Right atrium auricular region (tissue), 2 donors: Measurements from ENCODE around the gene ANK2. TPM values are rescaled to one million over a fixed set of nuclear protein-coding genes. Genes with fewer than 3 reads are reported as not detected.

ENCODE experiments used
- DNase-seq: peaks from one replicate; pipeline ENCODE4 v3.0.0-alpha.2; 2019; ENCODE audit warnings: low spot score
- H3K27ac ChIP-seq, 2 donors: fragments of 200-600 bp; sonication (generic); 1 replicate in 1 of 2; 2 replicates in 1 of 2; pipeline ENCODE4 v1.5.1; 2016 to 2019
- H3K27me3 ChIP-seq, 2 donors: fragments of 200-600 bp; sonication (generic); one replicate each; pipeline versions ENCODE4 v1.5.1 to v1.6.0; 2017 to 2019
- H3K36me3 ChIP-seq: fragments of 200-600 bp; sonication (generic); one replicate; pipeline ENCODE4 v1.5.1; 2016
- H3K4me1 ChIP-seq, 2 donors: fragments of 200-600 bp; sonication (generic); one replicate each; pipeline versions ENCODE4 v1.5.1 to v1.6.0; 2017 to 2019
- H3K4me3 ChIP-seq, 2 donors: fragments of 200-600 bp; sonication (generic); 1 replicate in 1 of 2; 2 replicates in 1 of 2; pipeline ENCODE4 v1.5.1; 2017 to 2019; ENCODE audit warnings: mild to moderate bottlenecking in 1 of 2, moderate library complexity in 1 of 2
- H3K9me3 ChIP-seq, 2 donors: fragments of 200-600 bp; sonication (generic); one replicate each; pipeline ENCODE4 v1.5.1; 2019
- total RNA-seq, 2 donors: library from RNA; depleted of rRNA; stranded (reverse); fragments of >200 nt; gene quantifications; one replicate each; pipeline ENCODE4 v1.1.0, GENCODE V29; 2016
- TF ChIP-seq, protein P1 (sequence below), 2 donors: fragments of 200-600 bp; sonication (generic); IDR thresholded peaks; one replicate each; pipeline ENCODE4 v1.5.1; 2019; ENCODE audit warnings: antibody characterized with exemption in 2 of 2

ANK2 gene
- total RNA-seq, 2 donors from 2014 or later, result 169 to 332 TPM

DNA sequence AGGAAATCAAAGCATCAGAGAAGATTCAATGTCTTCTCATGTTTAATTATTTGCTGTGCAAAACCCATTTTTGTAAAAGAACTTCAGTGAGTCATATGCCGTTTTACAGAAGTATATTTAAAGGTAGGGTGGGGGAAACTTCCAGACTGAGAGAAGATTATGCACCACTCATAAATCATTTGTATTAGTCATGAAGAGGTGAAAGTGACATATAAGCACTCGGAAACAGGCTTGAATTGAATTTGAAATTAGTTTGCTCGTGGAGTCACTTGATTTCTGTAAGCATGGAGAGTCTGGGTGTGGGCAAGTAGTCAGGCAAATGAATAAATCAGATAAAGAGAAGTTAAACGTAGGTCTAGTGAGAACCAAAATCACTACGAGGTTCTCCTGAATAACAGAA lies 335.1 kb downstream of the ANK2 start:
- H3K4me3 ChIP-seq, result no peak overlapping the region
- no peak for DNase-seq
- peaks cover 10% of the 10 kb centered on the region for H3K36me3 ChIP-seq
- no peaks in the 10 kb centered on the region for H3K27me3 ChIP-seq
- H3K9me3 ChIP-seq, result no peaks in the 10 kb centered on the region
- H3K4me1 ChIP-seq, result peaks cover 0 to 29% of the 10 kb centered on the region in 2 donors
- TF ChIP-seq, protein P1, sequence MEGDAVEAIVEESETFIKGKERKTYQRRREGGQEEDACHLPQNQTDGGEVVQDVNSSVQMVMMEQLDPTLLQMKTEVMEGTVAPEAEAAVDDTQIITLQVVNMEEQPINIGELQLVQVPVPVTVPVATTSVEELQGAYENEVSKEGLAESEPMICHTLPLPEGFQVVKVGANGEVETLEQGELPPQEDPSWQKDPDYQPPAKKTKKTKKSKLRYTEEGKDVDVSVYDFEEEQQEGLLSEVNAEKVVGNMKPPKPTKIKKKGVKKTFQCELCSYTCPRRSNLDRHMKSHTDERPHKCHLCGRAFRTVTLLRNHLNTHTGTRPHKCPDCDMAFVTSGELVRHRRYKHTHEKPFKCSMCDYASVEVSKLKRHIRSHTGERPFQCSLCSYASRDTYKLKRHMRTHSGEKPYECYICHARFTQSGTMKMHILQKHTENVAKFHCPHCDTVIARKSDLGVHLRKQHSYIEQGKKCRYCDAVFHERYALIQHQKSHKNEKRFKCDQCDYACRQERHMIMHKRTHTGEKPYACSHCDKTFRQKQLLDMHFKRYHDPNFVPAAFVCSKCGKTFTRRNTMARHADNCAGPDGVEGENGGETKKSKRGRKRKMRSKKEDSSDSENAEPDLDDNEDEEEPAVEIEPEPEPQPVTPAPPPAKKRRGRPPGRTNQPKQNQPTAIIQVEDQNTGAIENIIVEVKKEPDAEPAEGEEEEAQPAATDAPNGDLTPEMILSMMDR (IDR thresholded peaks at IDR 0.05), result no peak
- peak overlapping the region in 1 of 2 donors; percentile 63 for H3K27ac ChIP-seq

DNA sequence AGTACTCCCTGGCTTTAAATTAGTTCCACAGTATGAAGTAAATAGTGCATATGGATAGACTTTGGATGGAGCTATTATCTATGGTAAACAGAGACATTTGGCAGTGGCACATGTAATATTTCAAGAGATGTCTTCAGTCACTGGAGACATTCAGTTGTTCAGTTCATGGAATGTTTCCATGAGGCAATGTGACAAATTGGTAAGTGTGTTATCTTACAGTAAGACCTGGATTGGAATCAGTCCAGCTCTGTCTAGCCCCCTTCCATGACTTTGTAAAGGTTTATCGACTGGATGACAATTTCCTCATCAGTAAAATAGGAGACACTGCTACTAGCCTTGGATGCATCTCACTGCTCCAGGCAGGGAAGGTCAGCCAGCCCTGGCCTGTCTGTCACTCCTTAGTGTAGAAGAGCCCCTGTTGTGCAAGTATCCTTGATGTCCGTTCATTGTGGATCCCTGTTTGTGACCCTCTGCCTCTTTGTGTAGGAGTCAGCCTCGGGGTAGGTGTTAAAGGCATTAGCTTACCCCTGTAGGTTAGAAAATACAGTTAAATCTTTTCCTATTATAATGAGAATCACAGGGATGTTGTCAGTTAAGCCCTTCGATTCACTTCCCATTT lies 335.9 kb downstream of the ANK2 start:
- TF ChIP-seq, protein P1 (IDR thresholded peaks at IDR 0.05), result no peak
- Histone ChIP-seq H3K27ac (no peak overlapping the region), H3K36me3 (peaks cover 9% of the 10 kb centered on the region)

DNA sequence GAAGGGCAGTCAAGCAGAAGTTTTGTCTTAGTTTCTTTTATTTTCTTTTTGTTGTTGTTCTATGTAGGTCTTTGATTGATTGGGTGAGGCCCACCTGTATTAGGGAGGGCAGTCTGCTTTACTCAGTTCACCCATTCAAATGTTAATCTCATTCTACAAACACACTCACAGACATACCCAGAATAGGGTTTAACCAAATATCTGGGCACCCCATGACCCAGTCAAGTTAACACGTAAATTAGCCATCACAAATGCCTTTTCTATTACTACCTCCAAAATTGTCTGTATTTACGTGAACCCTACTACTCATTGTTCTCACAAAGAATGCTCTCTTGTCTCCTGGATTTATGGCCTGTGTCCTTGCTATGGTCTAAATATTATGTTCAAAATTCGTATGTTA lies 339.7 kb downstream of the ANK2 start:
- Histone ChIP-seq H3K4me1 (peaks cover 0 to 9% of the 10 kb centered on the region in 2 donors), H3K4me3 (no peak overlapping the region), H3K36me3 (no peaks in the 10 kb centered on the region), H3K9me3 (no peaks in the 10 kb centered on the region), H3K27me3 (no peaks in the 10 kb centered on the region), H3K27ac (no peak overlapping the region)
- no peak for DNase-seq
- TF ChIP-seq, protein P1 (IDR thresholded peaks at IDR 0.05), result no peak

More for the DNA sequence above, 335.9 kb downstream of the ANK2 start:
- H3K4me1 ChIP-seq, result peaks cover 0 to 29% of the 10 kb centered on the region in 2 donors
- no peak for DNase-seq
- no peak overlapping the region for H3K4me3 ChIP-seq
- no peaks in the 10 kb centered on the region for H3K27me3 ChIP-seq
- H3K9me3 ChIP-seq, result no peaks in the 10 kb centered on the region

GRCh38 chr4:113390850-113391249 lies 341.4 kb downstream of the ANK2 start:
- TF ChIP-seq, protein P1 (IDR thresholded peaks at IDR 0.05), result no peak
- Histone ChIP-seq H3K36me3 (no peaks in the 10 kb centered on the region), H3K4me1 (no peaks in the 10 kb centered on the region), H3K9me3 (no peaks in the 10 kb centered on the region), H3K27ac (no peak overlapping the region), H3K4me3 (no peak overlapping the region), H3K27me3 (no peaks in the 10 kb centered on the region)
- DNase-seq, result no peak

GRCh38 chr4:113394108-113394729 lies 344.8 kb downstream of the ANK2 start:
- H3K27ac ChIP-seq, result no peak overlapping the region
- no peaks in the 10 kb centered on the region for H3K36me3 ChIP-seq
- TF ChIP-seq, protein P1 (IDR thresholded peaks at IDR 0.05), result no peak
- H3K27me3 ChIP-seq, result no peaks in the 10 kb centered on the region
- no peak overlapping the region for H3K4me3 ChIP-seq
- no peak for DNase-seq
- H3K9me3 ChIP-seq, result no peaks in the 10 kb centered on the region
- H3K4me1 ChIP-seq, result no peaks in the 10 kb centered on the region
